ENCODE measurements around the gene SDK2.

SDK2 gene

DNA sequence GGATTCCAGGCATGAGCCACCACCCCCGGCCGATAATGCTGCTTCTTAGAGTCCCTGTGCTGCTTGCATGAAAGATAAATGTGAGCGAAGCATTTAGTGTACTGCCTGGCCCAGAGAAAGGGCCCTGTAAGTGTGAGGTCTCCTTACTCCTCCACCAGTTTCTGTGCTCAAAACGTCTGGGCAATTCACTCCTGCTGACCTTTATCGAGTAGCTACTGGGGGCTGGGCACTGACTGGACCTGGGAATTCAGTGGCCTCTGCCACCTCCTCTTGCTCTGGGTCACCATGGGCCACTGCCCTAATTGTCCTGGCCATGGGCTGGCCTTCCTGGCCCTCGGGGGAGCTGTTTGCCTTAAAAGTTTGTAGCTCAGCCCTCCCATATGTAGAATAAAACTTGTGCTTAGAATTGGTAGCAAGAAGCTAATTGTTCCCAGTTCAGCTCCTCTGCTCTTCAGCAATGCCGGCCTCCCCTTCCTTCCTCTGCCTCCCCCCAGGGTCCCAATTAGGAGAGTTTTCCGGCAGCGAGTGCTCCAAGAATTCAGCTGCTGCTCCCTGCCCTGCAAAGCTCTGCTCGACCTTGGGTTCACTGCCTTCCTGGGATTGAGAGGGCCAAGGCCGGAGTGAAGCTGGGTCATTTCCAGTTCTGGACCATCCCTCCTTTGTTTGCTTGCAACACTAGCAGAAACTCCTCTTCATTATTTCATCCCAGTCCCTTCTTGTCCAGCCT, 233.5 kb downstream of the SDK2 start:
- no peak for DNase-seq

GRCh38 chr17:73404246-73404645, 240.0 kb downstream of the SDK2 start:
- peak; percentile 87 for DNase-seq

GRCh38 chr17:73402466-73402865, 241.8 kb downstream of the SDK2 start:
- DNase-seq: no peak

DNA sequence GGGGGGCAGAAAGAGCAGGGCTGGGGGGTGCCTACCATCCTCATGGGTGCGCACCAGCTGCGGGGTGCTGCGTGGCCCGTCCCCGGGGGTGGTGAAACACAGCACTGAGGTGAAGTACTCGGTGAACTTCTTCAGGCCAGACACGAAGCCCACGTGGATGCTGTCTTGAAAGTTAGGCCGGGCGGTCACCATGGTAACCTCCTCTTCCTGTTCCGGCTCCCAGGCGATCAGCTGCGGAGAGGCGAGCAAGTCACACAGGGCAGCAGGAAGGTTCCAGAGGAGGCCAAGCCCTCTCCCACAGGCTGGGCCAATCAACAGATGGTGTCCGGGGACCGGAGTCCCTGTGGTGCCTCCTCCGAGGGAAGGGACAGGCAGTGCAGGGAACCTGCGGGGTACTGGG, 242.3 kb downstream of the SDK2 start:
- peak; percentile 97 for DNase-seq

DNA sequence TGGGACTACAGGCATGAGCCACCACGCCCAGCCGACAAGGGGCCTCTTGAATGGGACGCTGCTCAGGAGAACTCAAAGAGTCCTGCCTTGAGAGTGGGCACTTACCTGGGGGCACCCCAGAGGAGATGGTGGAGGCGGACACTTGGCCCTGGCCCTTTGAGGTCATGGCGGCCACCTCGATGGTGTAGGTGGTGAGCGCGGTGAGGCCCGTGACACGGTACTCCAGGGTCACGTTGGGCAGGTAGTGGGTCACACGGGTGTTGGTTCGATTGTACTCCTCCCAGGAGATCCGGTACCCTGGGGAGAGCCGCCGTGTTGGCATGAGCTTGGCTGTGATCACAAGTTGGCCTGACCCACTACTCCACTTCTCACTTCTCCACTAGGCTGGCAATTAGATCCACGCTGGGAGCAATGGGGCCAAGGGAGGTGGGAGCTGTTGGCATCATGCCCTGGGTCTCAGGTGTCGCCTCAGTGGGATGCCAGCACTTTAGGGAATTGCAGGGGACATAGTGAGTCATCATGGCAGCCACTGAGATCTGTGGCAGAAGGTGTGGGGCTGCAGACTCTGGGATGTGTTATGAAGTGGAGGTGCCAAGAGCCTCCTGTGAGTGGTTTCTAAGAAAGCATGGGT, 243.2 kb downstream of the SDK2 start:
- DNase-seq: no peak

- no peak for DNase-seq
Measured at GRCh38 chr17:73399056-73399455, 245.2 kb downstream of the SDK2 start.

- no peak for DNase-seq
Measured at GRCh38 chr17:73397856-73398540, 246.2 kb downstream of the SDK2 start.

GRCh38 chr17:73397278-73397826, 246.9 kb downstream of the SDK2 start:
- DNase-seq: no peak

DNA sequence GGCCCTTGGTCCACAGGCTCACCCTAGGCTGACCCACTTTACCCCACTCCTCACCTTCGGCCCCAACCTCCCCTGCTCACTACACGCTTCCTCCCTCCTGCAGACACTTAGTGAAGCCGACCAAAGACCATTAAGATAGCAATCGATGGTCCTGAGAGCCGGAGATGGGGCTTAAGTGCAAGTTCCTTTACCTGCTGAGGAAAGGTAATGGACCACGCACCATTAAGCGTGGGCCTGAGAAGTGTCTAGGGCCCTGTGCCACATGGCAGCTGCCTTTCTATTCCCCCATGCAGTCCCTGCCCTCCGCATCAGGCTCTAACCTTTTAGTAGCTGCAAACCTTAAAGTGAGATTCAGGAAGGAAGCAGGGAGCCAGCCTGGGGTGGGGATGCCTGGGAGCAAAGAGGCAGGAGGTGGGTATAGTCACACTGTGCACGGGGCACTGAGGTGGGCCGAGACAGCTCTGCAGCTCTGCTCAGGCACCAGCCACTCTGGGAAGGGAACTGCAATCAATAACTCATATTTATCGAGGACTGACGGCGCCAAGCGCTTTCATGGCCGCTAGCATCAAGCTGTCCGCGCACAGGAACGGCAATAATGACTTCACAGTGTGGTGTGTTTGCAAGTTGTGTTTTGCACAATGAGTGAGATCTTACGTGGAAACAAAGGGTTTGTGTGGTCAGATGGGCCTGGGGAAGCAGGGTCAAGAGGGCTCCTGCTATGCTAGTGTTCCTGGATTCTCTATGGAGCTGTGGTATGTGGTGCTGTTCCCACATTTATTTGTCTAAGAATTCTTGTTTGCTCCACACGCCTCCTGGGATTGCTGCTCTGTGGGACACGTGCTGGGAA, 247.6 kb downstream of the SDK2 start:
- no peak for DNase-seq

GRCh38 chr17:73394512-73395450, 249.5 kb downstream of the SDK2 start:
- peak; percentile 13 for DNase-seq

GRCh38 chr17:73393962-73394361, 250.3 kb downstream of the SDK2 start:
- peak; percentile 64 for DNase-seq

- no peak for DNase-seq
Measured at GRCh38 chr17:73393381-73393780, 250.9 kb downstream of the SDK2 start.

- no peak for DNase-seq
Measured at GRCh38 chr17:73391331-73392265, 252.6 kb downstream of the SDK2 start.

DNA sequence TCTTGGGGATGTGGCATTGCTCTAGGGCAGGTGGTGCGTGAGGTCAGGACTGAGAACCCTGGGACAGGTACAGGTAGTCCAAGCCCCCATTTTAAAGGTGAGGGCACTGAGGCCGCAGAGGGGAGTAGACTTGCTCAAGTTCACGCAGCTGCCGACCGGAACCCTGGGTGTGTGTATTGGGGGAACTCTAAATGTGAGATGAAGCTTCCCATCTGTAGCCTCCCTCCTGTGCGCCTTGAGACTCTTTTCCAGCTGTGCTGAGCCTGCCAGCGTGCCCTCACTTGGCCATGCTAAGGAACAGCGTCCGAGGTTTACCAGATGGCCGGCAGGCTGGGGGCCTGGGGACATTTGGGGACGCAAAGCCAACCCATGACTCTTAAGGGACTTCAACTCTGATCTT, 253.4 kb downstream of the SDK2 start:
- DNase-seq: no peak

- no peak for DNase-seq
Measured at GRCh38 chr17:73390221-73390620, 254.0 kb downstream of the SDK2 start.

- DNase-seq: no peak
Measured at GRCh38 chr17:73389411-73389810, 254.8 kb downstream of the SDK2 start.

DNA sequence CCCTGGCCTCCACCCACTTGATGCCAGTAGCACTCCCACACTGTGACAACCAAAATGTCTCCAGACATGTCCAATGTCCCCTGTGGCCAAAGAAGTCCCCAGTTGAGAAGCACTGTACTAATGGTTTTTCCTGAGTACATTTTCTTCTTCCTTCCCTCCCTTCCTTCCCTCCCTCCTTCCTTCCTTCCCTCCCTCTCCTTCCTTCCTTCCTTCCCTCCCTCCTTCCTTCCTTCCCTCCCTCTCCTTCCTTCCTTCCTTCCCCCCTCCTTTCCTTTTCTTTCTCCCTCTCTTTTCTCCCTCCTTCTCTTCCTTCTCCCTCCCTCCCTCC, 255.7 kb downstream of the SDK2 start:
- DNase-seq: no peak

DNA sequence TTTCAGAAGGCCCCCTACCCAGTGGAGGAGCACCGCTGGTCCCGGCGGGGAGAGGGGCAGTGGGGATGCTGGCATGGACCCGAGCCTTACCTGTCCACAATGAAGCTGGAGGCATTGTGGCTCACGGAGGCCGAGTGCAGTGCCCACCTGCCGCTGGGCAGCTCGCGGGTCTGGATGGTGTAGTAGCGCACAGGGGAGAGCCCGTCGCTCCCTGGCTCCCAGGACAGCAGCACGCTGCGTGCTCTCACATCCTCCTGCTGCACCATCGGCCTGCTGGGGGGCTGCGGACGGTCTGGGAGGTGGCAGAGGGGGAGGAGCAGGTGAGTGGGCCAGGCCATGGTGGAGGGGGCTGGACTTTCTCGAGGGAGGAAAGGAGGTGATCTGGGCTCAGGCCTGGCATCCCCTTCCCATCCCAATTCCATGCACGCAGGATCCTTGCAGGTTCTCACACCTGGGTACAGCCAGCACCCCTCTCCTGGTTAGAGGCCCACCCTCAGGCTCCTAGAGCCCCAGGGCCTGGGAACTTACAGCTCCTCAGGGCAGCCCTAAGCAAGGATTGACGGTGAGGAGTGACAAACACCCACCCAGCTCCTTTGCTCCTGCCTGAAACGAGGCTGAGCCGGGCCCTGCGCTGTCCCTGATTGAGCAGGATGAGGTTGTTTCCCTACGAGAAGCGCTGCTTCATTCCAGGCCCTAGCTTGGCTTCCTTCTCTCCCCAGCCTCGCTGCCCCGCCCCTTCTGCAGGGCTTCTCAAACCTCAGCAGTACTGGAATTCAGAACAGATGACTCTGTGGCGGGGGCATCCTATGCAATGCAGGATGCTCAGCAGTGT, 256.3 kb downstream of the SDK2 start:
- no peak for DNase-seq

DNA sequence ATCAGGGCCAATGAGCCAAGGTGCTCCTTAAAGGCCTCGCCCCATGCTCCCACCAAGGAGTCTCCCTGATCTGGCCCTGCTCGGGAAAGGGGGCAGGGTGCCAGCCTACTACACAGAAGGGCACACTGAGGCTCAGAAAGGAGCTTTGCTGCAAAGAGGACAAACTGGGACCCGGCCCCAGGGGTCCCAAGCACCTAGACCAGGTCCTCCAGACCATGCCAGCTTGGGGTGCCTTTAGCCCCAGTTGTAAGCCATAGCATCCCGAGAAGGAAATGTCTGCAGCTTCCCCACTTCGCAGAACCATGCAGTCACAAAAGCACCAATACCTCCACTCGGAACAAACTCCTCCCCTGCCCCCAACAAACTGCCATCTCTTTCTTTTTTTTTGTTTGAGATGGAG, 257.7 kb downstream of the SDK2 start:
- DNase-seq: no peak

- DNase-seq: no peak
Measured at GRCh38 chr17:73384926-73385325, 259.3 kb downstream of the SDK2 start.

Data from DMS53 (cell line).